C4-2B (cell line): ENCODE measurements around the gene NELFCD.

Experiments
- ZFX ChIP-seq: fragments of 450-650 bp; IDR thresholded peaks from 2 replicates; pipeline ENCODE4 v1.6.1; 2017
- TF ChIP-seq, protein P1 (sequence below): fragments of 450-650 bp; conservative IDR thresholded peaks from 2 replicates; pipeline ENCODE4 v1.5.1; 2017; ENCODE audit warnings: mild to moderate bottlenecking

DNA sequence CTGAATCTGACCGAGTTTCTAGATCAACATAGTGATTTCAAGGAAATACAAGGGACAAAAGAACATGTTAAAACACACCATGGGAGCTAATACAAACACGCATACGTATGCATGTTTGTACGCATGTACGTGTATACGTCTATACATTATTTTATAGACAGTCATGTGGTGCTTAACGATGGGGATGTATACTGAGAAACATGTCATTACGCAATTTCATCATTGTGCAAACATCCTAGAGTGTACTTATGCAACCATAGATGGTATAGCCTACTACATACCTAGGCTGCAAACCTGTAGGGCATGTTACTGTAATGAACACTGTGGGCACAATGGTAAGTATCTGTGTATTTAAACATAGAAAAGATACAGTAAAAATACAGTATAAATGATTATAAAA, 25.0 kb upstream of the NELFCD start:
- TF ChIP-seq, protein P1, sequence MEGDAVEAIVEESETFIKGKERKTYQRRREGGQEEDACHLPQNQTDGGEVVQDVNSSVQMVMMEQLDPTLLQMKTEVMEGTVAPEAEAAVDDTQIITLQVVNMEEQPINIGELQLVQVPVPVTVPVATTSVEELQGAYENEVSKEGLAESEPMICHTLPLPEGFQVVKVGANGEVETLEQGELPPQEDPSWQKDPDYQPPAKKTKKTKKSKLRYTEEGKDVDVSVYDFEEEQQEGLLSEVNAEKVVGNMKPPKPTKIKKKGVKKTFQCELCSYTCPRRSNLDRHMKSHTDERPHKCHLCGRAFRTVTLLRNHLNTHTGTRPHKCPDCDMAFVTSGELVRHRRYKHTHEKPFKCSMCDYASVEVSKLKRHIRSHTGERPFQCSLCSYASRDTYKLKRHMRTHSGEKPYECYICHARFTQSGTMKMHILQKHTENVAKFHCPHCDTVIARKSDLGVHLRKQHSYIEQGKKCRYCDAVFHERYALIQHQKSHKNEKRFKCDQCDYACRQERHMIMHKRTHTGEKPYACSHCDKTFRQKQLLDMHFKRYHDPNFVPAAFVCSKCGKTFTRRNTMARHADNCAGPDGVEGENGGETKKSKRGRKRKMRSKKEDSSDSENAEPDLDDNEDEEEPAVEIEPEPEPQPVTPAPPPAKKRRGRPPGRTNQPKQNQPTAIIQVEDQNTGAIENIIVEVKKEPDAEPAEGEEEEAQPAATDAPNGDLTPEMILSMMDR: no peak
- TF ChIP-seq ZFX: no peak
